ENCODE results near the gene GTPBP4.

The GTPBP4 gene

DNA sequence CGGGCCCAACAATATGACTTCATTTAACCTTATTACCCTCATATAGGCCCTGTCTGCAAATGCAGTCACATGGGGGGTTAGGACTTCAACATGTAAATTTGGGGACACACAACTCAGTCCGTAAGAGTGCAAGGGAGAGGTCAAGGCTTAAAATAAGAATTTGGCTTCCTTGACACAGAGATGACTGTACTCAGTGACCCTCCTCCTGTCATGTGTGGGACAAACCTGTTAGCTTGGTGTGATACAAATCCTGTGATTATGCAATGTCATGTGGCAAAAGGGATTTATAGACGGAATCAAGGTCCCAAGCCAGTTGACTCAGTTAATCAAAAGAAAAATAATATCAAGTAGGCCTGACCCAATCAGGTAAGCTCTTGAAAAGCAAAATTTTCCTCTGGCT, 25.9 kb upstream of the GTPBP4 start:
- Histone ChIP-seq H3K27ac (ENCODE audit: low read length) (no peak overlapping the region), H3K9me3 (ENCODE audit: insufficient read depth, low read length) (no peaks in the 10 kb centered on the region), H3K4me2 (ENCODE audit: low read length) (no peak overlapping the region), H2AFZ (ENCODE audit: low read depth, low read length) (no peak overlapping the region), H4K20me1 (ENCODE audit: insufficient read depth, low read length) (no peaks in the 10 kb centered on the region), H3K4me3 (ENCODE audit: low read length) (no peak overlapping the region), H3K27me3 (ENCODE audit: low read depth, low read length) (no peaks in the 10 kb centered on the region), H3K4me1 (ENCODE audit: low read length) (no peaks in the 10 kb centered on the region), H3K79me2 (ENCODE audit: low read length) (no peaks in the 10 kb centered on the region), H3K9ac (ENCODE audit: low read length) (no peak overlapping the region), H3K36me3 (replicated peaks; ENCODE audit: low read depth, low read length) (no peaks in the 10 kb centered on the region)
- TF ChIP-seq, protein P1, sequence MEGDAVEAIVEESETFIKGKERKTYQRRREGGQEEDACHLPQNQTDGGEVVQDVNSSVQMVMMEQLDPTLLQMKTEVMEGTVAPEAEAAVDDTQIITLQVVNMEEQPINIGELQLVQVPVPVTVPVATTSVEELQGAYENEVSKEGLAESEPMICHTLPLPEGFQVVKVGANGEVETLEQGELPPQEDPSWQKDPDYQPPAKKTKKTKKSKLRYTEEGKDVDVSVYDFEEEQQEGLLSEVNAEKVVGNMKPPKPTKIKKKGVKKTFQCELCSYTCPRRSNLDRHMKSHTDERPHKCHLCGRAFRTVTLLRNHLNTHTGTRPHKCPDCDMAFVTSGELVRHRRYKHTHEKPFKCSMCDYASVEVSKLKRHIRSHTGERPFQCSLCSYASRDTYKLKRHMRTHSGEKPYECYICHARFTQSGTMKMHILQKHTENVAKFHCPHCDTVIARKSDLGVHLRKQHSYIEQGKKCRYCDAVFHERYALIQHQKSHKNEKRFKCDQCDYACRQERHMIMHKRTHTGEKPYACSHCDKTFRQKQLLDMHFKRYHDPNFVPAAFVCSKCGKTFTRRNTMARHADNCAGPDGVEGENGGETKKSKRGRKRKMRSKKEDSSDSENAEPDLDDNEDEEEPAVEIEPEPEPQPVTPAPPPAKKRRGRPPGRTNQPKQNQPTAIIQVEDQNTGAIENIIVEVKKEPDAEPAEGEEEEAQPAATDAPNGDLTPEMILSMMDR (IDR thresholded peaks at IDR 0.05; ENCODE audit: low read depth, low read length): no peak
- no peak for TF ChIP-seq EZH2phosphoT487 (IDR thresholded peaks at IDR 0.05; ENCODE audit: low read depth)

DNA sequence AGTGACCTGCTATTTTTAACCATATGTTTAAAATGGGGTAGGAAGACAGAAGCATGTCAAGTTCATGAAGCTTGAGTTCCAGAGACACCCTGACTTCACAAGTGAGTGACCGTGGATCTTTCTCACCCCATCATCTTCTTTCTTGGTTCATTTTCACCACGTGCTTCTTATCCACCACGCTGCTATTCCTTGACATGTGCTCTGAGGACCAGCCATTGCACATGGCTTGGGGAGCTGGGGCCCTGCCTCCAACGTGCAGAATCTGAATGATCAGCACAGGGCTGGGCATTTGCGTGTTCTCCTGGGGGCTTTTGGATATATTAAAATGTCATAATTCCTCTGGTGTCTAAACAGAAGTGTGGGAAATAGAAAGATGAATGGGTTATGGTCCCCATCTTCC, 25.0 kb upstream of the GTPBP4 start:
- Histone ChIP-seq H4K20me1 (ENCODE audit: insufficient read depth, low read length) (no peaks in the 10 kb centered on the region), H3K9ac (ENCODE audit: low read length) (no peak overlapping the region), H3K27me3 (ENCODE audit: low read depth, low read length) (no peaks in the 10 kb centered on the region), H3K9me3 (ENCODE audit: insufficient read depth, low read length) (no peaks in the 10 kb centered on the region), H3K4me1 (ENCODE audit: low read length) (no peaks in the 10 kb centered on the region), H3K27ac (ENCODE audit: low read length) (no peak overlapping the region), H3K4me2 (ENCODE audit: low read length) (no peak overlapping the region), H3K36me3 (replicated peaks; ENCODE audit: low read depth, low read length) (no peaks in the 10 kb centered on the region), H2AFZ (ENCODE audit: low read depth, low read length) (no peak overlapping the region), H3K79me2 (ENCODE audit: low read length) (no peaks in the 10 kb centered on the region), H3K4me3 (ENCODE audit: low read length) (no peak overlapping the region)
- TF ChIP-seq EZH2phosphoT487 (IDR thresholded peaks at IDR 0.05; ENCODE audit: low read depth): no peak
- TF ChIP-seq, protein P1 (IDR thresholded peaks at IDR 0.05; ENCODE audit: low read depth, low read length): no peak

DNA sequence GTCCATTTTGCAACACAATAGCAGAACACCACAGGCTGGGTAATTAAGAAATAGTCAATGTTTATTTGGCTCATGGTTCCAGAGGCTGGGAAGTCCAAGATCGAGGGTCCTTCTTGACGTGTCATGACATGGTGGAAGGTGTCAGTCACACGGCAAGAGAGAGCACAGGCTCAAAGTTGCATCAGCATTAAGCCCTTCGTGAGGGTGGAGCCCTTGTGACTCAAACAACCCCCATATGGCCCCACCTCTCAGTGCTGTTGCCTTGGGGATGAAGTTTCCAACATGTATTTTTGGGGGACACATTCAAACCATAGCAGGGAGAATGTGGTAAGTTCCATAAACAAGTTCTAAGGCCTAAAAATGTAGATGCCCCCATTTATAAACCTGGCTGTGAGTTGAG, 24.6 kb upstream of the GTPBP4 start:
- H3K27ac ChIP-seq (ENCODE audit: low read length): no peak overlapping the region
- H3K9me3 ChIP-seq (ENCODE audit: insufficient read depth, low read length): no peaks in the 10 kb centered on the region
- no peaks in the 10 kb centered on the region for H3K27me3 ChIP-seq (ENCODE audit: low read depth, low read length)
- no peak overlapping the region for H2AFZ ChIP-seq (ENCODE audit: low read depth, low read length)
- no peak overlapping the region for H3K9ac ChIP-seq (ENCODE audit: low read length)
- no peak overlapping the region for H3K4me2 ChIP-seq (ENCODE audit: low read length)
- H3K4me3 ChIP-seq (ENCODE audit: low read length): no peak overlapping the region
- no peaks in the 10 kb centered on the region for H3K79me2 ChIP-seq (ENCODE audit: low read length)
- TF ChIP-seq, protein P1 (IDR thresholded peaks at IDR 0.05; ENCODE audit: low read depth, low read length): no peak
- TF ChIP-seq EZH2phosphoT487 (IDR thresholded peaks at IDR 0.05; ENCODE audit: low read depth): no peak
- no peaks in the 10 kb centered on the region for H3K36me3 ChIP-seq (replicated peaks; ENCODE audit: low read depth, low read length)
- H3K4me1 ChIP-seq (ENCODE audit: low read length): no peaks in the 10 kb centered on the region
- no peaks in the 10 kb centered on the region for H4K20me1 ChIP-seq (ENCODE audit: insufficient read depth, low read length)

DNA sequence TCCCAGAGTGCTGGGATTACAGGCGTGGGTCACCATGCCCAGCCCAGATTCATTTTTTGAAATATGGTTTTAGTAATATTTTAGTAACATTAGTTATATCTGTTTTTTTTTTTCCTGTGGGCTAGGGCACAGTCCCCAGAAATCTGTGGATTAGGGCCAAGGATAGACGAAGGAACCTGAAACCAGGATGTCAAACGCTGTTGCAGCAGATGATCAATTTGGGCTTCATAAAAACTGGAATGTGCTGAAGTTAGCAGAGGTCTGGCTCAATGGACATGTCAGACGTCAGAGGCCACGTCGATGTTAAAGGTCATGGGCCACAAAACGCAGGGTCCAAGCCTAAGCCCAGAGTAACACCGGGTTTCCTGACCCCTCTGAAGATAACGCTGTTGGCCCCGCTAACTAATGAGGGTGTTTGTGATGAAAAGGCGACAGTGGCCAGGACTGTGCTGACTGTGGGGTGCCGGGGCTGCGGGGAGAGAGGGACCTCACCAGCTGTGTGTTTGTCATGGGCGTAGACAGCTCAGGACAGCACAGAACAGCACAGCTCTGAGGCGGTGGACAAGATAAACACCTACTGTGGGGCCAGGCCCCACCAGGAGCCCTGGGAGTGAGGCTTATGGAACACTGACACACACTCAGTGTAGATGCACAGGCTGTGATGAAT, 23.8 kb upstream of the GTPBP4 start:
- Histone ChIP-seq H3K27ac (ENCODE audit: low read length) (no peak overlapping the region), H3K4me2 (ENCODE audit: low read length) (no peak overlapping the region), H3K79me2 (ENCODE audit: low read length) (no peaks in the 10 kb centered on the region), H4K20me1 (ENCODE audit: insufficient read depth, low read length) (no peaks in the 10 kb centered on the region), H3K36me3 (replicated peaks; ENCODE audit: low read depth, low read length) (no peaks in the 10 kb centered on the region), H3K9ac (ENCODE audit: low read length) (no peak overlapping the region), H2AFZ (ENCODE audit: low read depth, low read length) (no peak overlapping the region), H3K9me3 (ENCODE audit: insufficient read depth, low read length) (no peaks in the 10 kb centered on the region), H3K4me1 (ENCODE audit: low read length) (no peaks in the 10 kb centered on the region), H3K27me3 (ENCODE audit: low read depth, low read length) (no peaks in the 10 kb centered on the region), H3K4me3 (ENCODE audit: low read length) (no peak overlapping the region)
- no peak for TF ChIP-seq EZH2phosphoT487 (IDR thresholded peaks at IDR 0.05; ENCODE audit: low read depth)
- TF ChIP-seq, protein P1 (IDR thresholded peaks at IDR 0.05; ENCODE audit: low read depth, low read length): no peak

All from OCI-LY3 (cell line).